HTERT RPE-1 (cell line): Measurements from ENCODE around the gene AQP5.

ENCODE experiments used
- in situ Hi-C: fragments of 300-500 bp; cut with MboI; formaldehyde crosslinking; loops from 4 replicates; pipeline ENCODE4 v1.14.3; 2020; ENCODE audit warnings: low sequenced_read_pairs

Gene AQP5

GRCh38 chr12:49949866-49950265 is 11.8 kb upstream of the AQP5 start:
- in situ Hi-C loops, result no loop called here

DNA sequence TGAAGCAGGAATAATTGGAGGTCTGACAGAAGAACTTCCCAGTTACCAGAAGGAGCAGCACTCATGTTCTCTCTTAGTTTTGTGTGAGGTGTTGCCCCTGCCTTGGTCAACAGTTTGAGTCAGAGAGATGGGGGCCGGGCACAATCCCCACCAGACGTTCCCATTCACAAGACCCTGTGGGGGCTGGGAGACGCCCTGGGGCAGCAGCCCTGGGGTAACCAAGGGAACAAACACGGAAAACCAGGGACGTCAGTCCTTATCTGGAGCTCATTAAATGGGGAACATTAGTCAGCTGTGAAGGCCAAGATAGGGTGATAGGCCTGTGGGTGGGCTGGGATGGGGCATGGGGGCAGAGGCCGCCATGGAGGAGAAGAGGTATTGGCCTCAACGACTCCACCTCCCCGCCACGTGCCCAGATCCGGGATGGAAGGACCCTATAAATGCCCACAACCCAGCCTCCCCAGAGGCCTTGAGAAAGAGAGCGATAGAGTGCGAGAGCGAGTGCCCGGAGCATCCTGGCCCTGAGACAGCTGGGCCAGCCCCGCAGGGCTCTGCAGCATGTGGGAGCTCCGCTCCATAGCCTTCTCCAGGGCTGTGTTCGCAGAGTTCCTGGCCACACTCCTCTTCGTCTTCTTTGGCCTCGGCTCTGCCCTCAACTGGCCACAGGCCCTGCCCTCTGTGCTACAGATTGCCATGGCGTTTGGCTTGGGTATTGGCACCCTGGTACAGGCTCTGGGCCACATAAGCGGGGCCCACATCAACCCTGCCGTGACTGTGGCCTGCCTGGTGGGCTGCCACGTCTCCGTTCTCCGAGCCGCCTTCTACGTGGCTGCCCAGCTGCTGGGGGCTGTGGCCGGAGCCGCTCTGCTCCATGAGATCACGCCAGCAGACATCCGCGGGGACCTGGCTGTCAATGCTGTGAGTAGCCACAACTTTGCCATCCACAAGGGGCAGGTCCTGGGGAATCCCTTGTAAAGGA is 11.1 kb upstream of the AQP5 start, which contains the start of gene AQP2:
TSS of gene AQP2 (plus strand) at position 465 of the 979 bp plus-strand sequence. CDS start at position 559, 94 bp downstream.
- in situ Hi-C loops, result no loop called here

DNA sequence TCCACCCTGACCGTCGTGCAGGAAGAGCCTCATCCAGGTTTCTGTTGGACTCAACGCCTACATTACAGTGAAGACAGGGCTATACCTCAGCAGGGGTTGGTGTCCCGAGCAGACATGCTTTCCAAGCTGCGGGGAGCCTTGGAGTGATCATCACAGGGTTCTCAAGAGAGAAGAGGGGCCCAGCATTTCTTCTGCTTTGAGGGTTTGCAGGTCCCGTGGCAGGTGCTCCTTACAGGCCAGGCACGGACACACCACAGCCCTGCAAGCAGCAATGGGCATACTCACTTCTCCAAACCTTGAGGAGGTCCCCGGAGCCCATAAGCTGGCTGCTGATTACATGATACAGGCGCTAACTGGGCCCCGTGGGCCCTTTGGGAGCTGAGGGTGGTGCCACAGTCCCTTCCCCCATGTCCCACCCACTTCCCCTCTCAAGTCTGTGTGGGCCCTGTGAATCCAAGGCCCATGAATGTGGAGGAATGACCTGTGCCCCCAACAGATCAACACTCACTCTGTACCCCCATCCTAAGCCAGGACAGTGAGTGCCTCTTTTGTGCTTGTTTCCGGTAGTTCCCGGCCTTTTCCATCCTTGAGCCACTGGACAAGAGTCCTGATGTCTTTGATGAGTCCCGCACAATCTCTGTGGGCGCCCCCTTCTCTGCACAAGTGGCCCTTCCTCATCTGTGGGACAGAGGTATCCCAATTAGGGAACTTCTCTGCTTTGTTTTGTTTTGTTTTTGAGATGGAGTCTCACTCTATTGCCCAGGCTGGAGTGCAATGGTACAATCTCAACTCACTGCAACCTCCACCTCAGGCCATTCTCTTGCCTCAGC is 10.0 kb upstream of the AQP5 start:
- in situ Hi-C loops, result no loop called here

GRCh38 chr12:49952391-49953055 is 9.1 kb upstream of the AQP5 start:
- in situ Hi-C loops, result no loop called here

- in situ Hi-C loops, result no loop called here
Observed at GRCh38 chr12:49953151-49953550, 8.5 kb upstream of the AQP5 start.

DNA sequence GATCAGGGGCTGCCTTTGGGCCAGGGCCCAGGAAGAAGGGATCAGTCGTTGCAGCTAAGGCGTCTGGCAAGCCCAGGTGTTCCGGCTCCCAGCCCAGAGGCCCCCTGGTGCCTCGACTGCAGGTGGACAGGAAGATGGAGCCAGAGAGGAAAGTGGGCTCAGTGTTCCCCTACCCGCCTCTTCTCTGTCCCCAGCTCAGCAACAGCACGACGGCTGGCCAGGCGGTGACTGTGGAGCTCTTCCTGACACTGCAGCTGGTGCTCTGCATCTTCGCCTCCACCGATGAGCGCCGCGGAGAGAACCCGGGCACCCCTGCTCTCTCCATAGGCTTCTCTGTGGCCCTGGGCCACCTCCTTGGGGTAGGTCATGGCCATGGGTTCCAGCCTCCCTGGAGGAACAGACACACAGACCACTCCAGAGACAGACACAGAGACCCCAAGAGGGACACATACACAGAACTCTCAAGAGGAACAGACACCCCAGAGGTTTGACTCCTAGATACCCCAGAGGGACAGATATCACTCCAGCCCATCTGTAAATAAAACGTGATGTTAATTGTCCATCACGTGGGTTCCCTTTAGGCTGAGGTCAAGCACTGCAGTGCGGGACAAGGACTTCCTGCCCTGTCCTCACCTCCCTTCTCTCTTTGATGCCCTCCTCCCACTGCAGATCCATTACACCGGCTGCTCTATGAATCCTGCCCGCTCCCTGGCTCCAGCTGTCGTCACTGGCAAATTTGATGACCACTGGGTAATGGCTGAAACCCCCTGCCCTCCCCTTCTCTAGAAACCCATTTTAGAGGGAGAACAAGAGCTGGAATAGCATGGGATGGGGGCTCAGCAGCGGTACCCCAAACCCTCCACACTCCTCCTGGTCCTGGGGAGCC is 7.5 kb upstream of the AQP5 start:
- in situ Hi-C loops, result no loop called here

- in situ Hi-C loops, result no loop called here
Observed at GRCh38 chr12:49954863-49955830, 6.5 kb upstream of the AQP5 start.

- in situ Hi-C loops, result no loop called here
Observed at GRCh38 chr12:49955899-49956662, 5.6 kb upstream of the AQP5 start.

DNA sequence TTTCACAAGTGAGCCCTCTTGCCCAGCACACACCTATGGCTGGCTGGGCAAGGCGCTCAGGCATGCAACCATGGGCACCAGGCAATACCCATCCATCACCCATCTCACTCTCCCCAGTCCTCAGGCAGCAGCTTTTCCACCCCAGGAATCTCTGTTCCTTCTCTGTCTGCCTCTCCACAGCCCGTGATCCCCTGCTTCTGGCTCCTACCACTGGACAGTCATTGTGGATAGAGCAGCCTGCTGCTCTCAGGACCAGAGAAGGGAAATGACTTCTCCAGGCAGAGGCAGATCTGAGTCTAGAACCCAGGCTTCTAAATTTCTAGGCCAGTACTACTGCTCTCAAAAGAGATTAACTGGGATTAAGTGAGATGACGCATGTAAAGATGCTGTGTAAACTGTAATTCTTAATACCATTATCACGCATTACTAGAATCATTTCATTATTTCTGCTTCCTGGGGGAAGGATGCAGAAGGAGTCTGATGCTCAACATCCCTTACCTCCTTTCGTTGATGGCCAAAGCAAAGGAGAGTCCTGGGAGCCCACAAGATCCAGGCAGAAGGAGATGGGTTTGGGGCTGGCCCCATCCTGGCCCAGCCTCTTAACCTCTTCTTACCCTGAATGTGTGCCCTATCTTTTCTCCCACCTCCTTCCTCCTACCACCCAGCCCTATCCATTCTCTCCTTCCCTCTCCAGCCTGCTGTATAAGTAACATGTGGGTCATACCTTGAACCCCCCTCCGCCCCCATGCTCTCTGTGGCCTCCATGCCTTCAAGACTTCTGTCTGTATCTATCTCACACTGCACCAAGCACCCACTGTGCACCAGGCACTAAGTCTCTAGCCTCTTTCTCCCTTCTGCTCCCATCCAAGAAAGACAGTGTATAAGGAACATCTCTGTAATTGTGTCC is 4.8 kb upstream of the AQP5 start:
- in situ Hi-C loops, result no loop called here

DNA sequence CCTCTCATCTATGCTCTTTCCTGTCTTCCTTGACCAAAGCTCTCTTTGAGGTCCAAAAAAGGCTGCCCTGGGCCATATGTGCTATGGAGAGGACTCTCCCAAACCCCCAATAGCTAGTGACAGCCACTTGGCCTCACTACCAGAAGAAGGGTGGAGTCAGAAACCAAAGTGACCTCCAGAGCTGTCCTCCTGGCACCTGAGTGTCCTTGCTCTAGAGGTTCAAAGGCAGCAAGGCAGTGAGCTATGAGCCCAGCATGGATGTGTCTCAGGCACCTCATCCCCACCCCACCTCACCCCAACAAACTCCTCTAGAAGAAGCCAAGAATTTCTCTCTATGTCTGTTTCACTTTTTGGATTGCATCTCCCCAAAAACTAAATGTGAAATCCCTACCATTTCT is 4.1 kb upstream of the AQP5 start:
- in situ Hi-C loops, result no loop called here

- in situ Hi-C loops, result no loop called here
Observed at GRCh38 chr12:49959685-49960473, 1.8 kb upstream of the AQP5 start.

DNA sequence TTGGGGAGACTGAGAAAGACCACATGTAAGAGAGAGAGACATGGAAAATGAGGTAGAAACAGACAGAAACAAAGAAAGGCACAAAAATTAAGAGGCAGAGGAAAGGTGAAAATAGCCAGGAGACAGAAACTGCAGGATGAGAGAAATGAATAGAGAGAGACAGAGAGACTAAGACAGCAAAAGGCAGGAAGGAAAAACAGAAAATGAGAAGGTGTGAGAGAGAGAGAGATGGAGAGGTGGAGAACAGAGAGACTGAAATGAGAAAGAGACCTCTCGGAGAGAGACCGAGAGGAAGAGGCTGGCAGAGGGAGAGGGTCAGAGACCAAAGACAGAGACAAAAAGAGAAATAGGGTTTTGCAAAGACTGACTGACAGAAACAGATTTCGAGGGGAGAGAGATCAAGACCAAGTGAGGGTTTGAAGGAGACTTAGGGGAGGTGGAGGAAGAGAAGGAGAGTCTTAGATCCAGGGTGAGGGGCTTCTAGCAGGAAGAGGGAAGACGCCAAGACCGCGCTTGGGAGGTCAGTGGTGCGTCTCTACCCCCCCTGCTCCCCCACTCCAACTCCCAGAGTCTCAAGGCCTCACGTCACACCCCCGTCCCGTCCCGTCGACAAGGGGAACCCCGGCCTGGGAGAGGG is 1.1 kb upstream of the AQP5 start:
- in situ Hi-C loops, result no loop called here

GRCh38 chr12:49961993-49962764 is 507 bp downstream of the AQP5 start:
- in situ Hi-C loops, result no loop called here

DNA sequence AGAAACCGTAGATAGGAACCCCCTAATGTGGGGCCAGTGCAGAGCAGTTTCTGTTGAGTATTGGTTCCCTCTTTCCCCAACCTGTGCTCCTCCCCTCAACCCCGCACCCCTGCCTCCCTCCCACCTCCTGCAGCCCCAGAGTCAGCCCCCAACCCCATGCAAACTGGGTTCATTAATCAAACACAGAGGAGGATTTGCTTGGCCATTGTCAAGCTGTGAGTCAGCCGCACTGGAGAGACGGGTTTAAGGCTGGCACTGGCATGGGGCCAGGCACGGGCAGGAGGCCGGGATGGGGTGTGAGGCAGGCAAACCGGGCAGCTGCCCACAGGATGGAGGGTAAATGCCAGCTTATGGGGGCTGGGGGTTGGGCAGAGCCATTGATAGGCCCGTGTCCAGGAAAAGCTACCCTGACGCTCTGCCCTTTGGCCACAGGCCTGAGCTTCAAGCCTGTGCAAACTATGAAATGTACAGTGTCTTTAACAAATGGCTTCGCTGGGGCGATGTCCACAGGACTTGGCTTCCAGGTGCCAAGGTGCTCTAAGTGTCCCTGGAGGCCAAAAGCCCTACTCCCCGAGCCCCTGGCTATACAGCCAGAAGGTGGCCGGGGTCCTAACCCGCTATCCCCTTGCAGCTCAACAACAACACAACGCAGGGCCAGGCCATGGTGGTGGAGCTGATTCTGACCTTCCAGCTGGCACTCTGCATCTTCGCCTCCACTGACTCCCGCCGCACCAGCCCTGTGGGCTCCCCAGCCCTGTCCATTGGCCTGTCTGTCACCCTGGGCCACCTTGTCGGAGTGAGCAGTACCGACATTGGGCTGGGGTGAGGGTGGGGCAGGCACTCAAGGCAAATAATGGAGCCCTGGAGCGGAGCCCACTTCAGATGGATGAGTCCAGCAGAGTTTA is 1.4 kb downstream of the AQP5 start:
- in situ Hi-C loops, result no loop called here
